Fibroblast of skin of scalp (primary cell): ENCODE measurements around the gene TCERG1L.

ENCODE experiments used
- DNase-seq: peaks from one replicate; pipeline ENCODE4 v3.0.0-alpha.2; 2013

Gene TCERG1L

GRCh38 chr10:131098416-131098952 lies 213.0 kb downstream of the TCERG1L start:
- DNase-seq = no peak

- DNase-seq = no peak
Observed at GRCh38 chr10:131096031-131096430, 215.5 kb downstream of the TCERG1L start.

- no peak for DNase-seq
Observed at GRCh38 chr10:131095313-131095580, 216.3 kb downstream of the TCERG1L start.

- no peak for DNase-seq
Observed at GRCh38 chr10:131094527-131095312, 216.8 kb downstream of the TCERG1L start.

GRCh38 chr10:131093795-131094366 lies 217.6 kb downstream of the TCERG1L start:
- no peak for DNase-seq

- no peak for DNase-seq
Observed at GRCh38 chr10:131093346-131093745, 218.2 kb downstream of the TCERG1L start.

GRCh38 chr10:131092876-131093275 lies 218.6 kb downstream of the TCERG1L start:
- no peak for DNase-seq

- no peak for DNase-seq
Observed at GRCh38 chr10:131092386-131092785, 219.1 kb downstream of the TCERG1L start.

GRCh38 chr10:131091682-131092081 lies 219.8 kb downstream of the TCERG1L start:
- DNase-seq = no peak

GRCh38 chr10:131090761-131091661 lies 220.5 kb downstream of the TCERG1L start:
- DNase-seq = no peak

- DNase-seq = no peak
Observed at GRCh38 chr10:131089861-131090260, 221.7 kb downstream of the TCERG1L start.

GRCh38 chr10:131089150-131089549 lies 222.4 kb downstream of the TCERG1L start:
- DNase-seq = no peak

- DNase-seq = no peak
Observed at GRCh38 chr10:131088619-131089018, 222.9 kb downstream of the TCERG1L start.

GRCh38 chr10:131087464-131088215 lies 223.9 kb downstream of the TCERG1L start:
- no peak for DNase-seq

- DNase-seq = no peak
Observed at GRCh38 chr10:131086511-131086910, 225.0 kb downstream of the TCERG1L start.

- DNase-seq = no peak
Observed at GRCh38 chr10:131086094-131086493, 225.4 kb downstream of the TCERG1L start.

- DNase-seq = no peak
Observed at GRCh38 chr10:131085091-131085860, 226.2 kb downstream of the TCERG1L start.

GRCh38 chr10:131084791-131085090 lies 226.8 kb downstream of the TCERG1L start:
- DNase-seq = no peak

- no peak for DNase-seq
Observed at GRCh38 chr10:131083915-131084790, 227.4 kb downstream of the TCERG1L start.

- no peak for DNase-seq
Observed at GRCh38 chr10:131082991-131083481, 228.5 kb downstream of the TCERG1L start.
